ENCODE data around the gene RGS6.
A peak's percentile ranks its signal among the peaks of the same experiment; 100 is the strongest.

Gene RGS6

DNA sequence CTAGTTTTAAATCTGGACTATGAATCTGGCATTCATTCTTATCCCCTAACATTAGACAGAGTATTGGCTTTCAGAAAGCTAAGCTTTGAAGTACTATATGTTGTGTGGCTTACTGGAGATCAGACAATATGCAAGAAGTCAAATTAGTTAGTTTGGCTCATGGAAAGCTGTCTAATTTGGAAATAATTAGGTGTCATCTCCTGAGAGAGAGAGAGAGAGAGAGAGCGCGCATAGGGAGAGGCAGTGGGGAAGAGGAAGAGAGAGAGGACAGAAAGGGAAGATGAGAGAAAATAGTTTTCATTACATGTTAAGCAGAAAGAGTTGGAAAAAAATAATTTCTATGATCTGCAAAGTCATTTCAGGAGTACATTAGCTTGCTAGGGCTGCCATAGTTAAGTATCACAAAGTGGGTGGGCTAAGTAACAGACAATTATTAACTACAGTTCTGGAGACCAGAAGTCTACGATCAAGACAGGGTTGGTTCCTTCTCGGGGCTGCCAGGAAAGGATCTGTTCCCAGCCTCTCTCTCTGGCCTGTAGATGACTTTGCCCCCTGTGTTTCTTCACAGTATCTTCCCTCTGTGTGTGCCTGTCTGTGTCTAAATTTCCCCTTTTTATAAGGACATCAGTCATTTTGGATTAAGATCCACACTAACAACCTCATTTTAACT, 404.2 kb downstream of the RGS6 start:
- no peak for DNase-seq

DNA sequence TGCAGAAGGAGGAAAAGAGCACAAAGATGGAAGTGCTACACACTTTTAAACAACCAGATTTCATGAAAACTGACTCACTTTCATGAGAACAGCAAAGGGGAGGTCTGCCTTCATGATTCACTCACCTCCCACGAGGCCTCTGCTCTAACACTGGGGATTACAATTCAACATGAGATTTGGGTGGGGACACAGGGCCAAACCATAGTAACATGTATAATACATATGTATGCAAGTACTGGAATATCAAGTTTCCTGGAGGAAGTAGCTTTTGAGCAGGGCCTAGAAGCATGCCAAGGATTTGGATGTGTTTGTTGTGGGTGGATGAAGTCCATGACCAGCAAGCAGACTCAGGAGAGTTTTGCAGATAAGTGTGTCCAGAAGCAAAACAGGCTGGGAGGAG, 409.0 kb downstream of the RGS6 start:
- no peak for DNase-seq

DNA sequence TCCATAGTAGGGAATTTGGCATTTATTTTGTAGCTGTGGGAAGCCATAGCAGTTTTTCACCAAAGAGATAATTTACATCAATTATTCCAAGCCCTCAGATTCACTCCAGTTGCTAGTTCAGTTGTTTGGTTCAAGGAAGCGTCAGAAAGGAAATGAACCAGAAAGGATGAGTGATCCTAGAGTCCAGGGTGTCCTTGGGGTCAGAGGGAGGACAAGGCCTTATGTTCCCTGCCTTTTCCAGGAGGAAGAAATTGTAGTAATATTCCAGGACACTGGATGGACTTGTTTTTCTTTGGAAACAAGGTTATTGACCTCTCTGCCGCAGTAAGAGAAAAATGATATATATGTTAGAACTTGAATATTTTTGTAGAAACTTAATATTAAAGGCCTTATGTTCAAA, 409.5 kb downstream of the RGS6 start:
- no peak for DNase-seq

DNA sequence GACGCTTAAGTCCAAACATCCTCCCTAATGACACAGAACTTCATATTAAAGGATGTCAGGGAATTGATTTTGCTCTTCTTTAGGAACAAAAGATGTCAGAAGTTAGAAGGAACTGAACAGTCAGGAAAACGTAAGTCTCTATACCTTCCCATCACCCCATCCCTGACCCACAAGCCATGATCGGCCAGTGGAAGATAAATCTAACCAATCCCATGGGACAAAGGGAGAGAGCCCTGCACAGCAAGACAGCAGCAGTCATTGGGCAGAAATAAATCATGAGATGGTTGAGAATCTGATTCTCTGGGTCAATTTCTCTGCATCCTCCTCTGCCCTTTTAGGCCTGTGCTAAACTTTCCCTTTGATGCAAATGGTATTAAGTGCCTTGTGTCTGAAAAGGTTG, 414.9 kb downstream of the RGS6 start:
- no peak for DNase-seq

DNA sequence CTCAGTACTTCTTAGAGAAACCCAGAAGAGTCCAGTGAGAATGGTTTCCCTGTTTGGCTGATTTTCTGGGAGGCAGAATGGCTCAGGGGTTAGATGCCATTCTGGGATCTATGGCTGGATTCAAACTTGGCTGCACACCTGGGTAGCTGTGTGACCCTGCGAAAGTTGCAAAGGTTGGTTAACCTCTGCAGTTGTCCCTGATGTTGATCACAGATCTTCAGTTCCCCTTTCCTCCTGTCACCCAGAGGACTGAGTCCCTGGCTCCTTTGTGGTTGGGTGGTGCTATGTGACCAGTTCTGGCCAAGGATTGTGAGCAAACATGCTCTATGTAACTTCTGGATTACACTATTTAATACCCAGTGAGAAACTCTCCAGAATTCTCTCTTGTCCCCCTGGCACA, 418.0 kb downstream of the RGS6 start:
- no peak for DNase-seq

DNA sequence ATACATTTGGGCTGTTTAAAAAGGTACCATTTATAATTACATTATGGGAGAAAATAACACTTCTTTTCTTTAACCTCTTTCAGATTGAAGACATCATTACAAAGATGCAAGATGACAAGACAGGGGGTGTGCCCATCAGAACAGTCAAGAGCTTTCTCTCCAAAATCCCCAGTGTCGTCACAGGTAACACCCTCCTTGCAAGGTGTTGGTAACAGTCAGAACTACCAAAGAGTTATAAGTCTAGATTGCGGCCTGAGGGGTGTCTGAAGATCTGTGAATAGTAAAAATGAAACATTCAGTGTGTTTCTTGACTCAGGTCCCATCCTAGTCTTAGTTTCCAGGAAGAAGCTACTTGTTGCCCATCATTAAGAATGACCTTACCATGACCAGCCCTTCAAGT, 419.8 kb downstream of the RGS6 start:
- peak; percentile 5 for DNase-seq

DNA sequence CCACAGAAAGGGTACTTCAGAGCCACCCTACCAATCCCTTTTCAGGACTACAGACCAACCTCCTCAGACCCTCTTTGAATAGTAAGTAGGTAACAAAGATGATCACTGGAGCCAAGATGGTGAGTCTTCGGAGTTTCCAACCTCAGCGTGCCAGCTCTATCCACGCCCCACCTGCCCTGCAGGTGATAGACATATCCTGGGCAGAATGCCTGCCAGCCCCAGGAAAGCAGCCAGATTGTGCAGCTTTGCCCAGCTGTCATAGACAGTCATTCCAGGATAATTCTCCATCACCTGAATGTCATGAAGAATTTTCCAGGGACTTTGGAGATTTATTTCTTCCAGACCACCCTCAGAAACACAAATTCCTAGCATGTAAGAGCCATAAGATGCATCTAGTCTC, 434.4 kb downstream of the RGS6 start:
- no peak for DNase-seq

DNA sequence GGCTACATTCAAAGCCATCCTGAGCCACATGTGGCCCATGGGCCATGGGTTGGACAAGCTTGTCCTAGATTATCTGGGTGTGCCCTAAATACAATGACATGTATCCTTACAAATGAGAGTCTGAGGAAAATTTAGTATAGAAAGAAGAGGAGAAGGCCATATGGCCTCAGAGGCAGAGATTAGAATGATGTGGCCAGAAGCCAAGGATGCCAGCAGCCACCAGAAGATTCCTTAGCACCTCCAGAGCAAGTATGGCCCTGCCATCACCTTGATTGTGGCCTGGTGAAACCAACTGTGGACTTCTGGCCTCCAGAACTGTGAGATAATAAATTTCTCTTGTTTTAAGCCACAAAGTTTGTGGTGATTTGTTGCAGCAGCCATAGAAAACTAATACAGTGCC, 436.9 kb downstream of the RGS6 start:
- no peak for DNase-seq

DNA sequence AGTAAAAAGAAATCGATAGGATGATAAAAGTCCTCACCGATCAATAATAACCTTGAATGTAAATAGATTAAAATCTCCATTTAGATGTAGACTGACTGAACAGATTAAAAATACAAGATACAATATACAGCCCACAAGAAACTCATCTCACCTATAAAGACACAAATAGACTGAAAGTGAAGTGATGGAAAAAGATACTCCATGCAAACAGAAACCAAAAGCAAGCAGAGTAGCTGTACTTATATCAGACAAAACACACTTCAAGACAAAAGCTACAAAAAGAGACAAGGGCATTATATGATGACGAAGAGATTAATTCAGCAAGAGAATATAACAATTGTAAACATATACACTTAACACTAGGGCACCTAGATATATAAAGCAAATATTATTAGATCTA, 444.8 kb downstream of the RGS6 start:
- DNase-seq = no peak

DNA sequence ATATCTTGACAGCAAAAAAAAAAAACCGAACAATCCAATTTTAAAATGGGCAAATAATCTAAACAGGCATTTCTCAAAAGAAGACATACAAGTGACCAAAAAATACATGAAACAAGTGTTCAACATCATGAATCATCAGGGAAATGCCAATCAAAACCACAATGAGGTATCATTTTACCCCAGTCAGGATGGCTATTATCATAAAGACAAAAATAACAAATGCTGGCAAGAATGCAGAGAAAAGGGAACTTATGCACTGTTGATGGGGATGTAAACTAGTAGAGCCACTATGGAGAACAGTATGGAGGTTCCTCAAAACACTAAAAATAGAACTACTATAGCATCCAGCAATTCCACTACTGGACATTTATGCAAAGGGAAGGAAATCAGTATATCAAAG, 448.2 kb downstream of the RGS6 start:
- DNase-seq = no peak

DNA sequence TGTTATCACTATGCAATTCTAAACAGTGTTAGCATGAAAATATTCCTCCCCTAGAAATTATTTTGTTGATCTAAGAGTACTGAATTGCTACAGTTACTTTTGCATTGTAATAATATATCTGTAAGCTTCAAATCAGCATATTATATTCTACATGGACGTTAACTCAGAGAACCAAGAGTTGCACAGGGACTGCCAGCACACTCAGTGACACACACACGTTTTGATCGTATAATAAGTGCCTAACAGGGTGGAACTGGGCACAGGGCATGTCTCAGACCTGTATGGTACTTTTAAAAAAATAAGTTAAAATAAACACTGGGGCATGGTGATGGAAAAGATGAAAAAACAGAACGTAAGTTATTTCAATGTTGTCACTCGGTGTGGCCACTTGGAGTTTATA, 451.6 kb downstream of the RGS6 start:
- no peak for DNase-seq

DNA sequence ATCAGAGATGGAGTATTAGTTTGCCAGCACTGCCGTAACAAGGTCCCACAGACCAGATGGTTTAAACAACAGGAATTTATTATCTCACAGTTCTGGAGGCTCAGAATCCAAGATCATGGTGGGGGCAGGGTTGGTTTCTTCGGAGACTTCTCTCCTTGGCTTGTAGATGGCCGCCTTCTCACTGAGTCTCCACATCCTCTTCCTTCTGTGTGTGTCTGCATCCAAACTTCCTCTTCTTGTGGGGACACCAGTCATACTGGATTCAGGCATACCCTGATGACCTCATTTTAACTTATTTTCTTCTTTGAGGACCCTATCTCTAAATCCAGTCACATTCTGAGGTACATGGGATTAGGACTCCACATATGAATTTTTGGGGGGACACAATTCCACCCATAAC, 455.5 kb downstream of the RGS6 start:
- no peak for DNase-seq

DNA sequence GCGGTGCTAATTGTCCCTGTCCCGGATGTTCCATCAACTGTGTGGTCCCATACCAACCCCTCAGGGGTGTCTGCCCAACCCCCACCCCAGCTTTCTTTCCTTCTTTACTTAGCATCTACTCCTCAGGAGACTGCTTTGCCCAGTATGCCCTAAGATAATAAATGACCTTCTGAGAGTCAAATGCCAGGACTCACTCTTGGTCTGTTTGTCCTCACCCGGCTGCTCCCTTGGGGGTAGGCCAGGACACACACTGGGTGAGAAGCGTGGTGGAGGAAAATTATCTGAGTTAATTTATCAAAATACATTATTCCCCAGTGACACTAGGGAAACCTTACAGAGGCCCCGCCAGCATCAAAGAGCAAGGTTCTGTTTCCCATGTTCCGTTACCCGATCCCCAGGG, 457.0 kb downstream of the RGS6 start:
- DNase-seq = no peak

DNA sequence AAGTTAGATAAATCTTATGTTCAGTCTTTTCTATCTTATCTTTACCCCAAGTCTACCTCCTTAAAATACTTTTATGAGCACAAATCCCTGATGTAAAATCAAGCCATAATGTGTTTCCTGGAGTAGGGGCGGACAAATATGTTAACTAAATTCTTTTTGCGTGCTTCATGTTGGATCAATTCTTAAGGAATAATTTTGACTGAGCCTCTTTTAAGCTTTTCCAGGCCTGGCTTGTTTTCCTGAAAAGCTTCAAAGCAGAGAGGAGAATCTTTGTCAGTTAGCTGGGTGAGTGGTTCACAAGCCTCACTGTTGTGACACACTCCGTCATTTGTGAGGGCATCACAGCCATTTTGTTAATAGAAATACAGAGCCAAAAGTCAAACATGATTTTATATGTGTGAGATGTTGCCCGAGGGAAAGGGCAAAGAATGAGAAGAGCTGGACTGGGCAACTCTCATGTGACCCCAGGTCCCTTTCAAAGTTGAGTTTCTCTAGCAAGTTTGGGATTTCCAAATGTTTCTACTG, 468.9 kb downstream of the RGS6 start:
- no peak for DNase-seq

DNA sequence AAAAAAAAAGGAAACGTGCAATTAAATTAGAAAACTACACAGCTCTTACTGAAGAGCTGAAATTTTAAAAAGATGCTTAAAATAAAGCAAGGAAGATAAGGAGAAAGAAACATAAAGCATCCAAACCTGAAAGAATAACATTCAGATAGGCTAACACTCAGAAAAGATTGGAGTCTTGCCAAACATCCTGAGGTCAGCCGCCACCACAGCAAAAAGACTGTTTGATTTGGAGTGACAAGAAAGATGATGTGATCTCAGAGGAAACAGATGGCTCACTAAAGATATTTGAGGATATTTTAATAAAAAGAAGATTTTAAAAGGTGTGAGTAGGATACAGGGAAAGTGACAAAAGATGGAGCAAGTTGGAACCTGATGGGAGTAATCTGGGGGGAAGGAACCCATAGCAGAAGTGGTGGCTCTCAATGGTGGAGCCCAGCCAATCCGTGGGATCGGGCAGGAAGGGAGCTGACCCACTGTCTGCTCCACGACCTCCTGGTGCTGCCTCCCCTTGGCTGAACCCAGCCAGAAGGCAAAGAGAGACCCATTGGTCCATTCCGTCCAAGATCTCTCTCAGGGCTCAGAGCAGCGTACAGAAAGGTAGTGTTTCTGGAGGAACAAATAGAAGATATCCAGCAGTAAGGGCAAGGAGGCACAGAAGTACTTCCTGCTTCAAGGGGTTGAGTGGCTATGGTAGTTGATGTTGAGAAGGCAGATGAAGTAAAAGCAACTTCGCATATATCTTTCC, 469.6 kb downstream of the RGS6 start:
- peak; percentile 14 for DNase-seq

DNA sequence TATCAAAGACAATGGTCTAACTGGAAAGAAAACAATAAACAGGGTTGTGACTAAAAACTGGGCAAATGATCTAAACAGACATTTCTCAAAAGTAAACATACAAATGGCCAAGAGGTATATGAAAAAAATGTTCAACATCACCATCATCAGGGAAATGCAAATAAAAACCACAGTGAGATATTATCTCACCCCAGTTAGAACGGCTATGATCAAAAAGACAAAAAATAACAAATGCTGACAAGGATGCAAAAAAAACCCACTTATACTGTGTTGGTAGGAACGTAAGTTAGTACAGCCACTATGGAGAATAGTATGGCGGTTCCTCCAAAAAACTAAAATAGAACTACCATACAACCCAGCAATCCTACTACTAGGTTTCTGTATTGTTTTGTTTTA, 470.1 kb downstream of the RGS6 start:
- no peak for DNase-seq

DNA sequence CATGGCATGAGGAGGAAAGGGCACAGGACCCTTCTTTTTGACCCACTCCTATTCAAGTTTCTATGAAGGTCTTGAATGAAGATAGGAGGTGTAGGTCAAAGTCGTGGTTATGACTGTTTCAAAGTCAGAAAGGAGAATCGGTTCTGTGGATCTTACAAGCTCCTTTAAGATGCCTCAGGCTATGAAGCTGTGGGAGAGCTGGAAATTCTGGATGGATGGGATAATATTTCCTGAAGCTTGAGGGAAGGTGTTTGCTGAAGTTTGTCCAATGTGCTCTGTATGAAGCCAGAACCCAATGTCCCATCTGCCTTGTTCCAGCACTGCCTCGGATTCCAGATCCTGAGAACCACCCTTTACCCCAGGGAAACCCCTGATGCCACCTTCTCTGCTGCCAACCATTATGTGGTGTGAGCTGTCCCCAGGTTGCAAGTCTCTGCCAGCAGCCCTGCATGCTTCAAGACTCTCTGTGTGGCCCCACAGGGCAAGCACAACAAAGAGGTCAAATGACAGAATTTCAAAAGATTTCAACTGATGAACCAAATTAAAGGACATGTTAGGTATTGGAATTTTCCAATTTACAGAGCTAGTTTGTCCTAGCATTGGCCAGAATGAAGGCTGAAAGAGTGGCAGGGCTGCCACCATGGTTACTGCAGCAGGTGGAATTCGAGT, 472.0 kb downstream of the RGS6 start:
- no peak for DNase-seq

DNA sequence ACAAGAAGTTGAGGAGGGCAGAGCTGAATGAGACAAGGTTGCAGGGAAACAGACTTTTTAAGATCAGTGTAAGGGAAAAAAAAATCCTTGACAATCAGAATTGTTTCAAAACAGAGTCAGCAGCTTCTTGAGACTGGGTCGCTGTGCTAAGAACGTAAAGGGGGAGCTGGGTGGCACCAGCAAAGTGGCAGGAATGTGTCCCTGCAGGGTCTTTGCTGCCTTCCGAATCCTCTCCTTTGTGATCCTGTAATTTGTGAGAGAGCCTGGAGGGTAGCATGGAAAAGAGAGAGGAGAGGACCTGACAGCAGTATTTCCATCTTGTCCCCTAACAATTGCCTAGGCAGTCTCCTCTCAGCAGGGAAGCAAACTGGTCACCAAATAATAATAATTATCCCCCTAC, 472.8 kb downstream of the RGS6 start:
- no peak for DNase-seq

DNA sequence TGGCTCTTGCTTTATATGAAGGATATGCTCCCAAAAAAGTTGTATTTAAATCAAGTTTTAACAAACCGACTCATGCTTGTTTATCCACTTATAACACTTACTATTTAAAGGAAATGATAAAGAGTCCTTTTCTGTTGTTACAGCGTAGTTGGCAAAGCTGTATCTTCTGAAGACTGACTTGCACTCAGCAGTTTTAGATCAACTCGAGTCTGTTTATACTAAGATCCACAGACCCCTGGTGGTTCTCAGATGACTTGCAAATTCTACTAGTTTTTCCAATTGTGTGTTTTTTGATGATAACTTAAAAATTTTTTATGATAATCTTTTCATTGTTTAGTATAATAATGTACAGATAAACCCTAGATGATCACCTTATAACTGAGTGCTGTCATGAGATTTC, 475.8 kb downstream of the RGS6 start:
- no peak for DNase-seq

DNA sequence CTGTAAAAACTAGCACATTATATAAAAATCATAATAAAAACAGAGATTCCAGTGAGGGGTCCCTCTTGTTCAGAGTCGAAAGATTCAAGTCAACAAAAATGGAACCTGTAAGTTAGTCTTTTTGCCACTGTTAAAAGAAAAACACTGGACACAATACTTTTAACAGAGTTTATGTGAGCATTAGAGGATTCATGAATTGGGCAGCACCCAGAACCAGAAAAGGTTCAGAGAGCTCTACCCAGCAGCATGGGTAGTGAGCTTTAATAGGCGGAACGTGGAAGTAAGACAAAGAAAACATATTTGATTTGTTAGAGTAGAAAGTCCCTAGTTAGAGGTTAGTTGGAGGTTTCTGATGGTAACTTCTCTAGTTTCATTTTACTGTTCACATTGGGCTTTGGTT, 476.8 kb downstream of the RGS6 start:
- DNase-seq = no peak

DNA sequence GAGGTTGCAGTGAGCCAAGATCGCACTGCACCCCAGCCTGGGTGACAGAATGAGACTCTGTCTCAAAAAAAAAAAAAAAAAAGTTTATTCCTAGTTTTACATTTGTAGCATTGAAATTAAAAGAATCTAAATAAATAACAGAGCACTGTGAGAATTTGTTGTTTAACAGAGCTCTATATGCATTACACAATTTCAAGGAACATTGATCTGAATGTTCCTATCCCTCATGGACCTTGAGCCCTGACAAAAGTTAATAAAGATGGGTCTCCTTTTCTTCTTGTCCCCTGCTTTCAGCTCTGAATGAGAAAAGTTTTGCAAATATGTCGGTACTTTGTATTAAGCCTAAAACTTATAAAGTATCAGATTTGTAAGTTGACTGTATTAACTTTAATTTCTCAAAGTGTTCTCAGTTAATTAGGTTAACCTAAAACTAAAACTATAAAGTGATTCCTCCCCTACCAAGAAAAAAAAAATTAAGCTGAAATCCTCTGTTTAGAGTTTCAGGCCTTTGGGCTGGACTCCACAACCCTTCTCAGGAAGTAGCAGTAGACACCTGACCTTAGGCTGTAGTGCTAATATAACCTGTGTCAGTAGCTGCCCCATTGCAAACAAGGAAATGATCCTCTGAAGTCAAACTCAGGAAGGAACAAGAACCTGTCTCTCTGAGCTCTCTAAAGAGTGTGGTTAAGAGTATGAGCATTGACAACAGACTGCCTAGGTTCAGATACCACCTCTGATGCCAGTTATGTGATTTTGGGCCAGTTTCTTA, 484.0 kb downstream of the RGS6 start:
- DNase-seq = no peak

DNA sequence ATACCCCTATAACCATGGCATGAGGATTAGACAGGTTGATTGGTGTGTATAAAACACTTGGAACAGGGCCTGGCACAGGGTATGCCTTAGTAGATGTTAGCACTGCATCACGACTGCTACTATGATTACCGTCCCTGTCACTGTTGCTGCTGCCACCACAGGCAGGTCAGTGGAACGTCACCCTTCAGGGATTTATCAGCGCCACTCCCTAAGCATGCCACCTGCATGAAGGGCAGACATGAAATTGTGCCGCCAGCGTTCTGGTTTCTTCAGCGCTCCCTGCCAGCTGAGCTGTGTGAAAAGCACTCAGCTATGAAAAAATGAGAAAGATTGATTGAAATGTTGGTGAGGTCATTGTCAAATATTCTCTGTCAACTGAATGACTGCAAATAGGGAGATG, 484.7 kb downstream of the RGS6 start:
- no peak for DNase-seq

DNA sequence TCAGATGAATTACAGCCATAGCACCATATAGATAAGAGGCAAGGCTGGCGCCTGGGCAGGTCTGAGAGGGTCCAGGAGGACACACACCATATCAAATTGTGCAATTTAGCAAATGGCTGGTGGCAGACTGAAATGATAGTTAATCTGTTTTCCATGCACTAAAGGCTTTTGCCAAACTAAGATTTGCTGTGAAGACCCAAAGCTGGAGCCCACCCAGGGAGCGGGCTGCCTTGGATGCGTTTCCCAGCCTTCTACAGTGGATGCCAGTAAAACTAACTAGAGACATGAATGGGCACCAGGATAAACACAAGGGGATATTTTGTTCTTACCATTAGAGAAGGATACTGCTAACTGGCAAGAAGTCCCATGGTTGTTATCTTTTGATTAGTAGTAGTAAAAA, 486.6 kb downstream of the RGS6 start:
- no peak for DNase-seq
